ENCODE measurements around the gene LCN15. TPM values are rescaled to one million over a fixed set of nuclear protein-coding genes. Genes with fewer than 3 reads are reported as not detected.

The LCN15 gene
- polyA plus RNA-seq, 1 donor (not counting 4 experiments of a cell fraction or from before 2014, with no cell fraction given), result not detected

- no peaks in the 10 kb centered on the region for H3K36me3 ChIP-seq (ENCODE audit: control insufficient read depth in 2 of 2, extremely low read depth in 1 of 2, insufficient read depth in 2 of 2, low read length in 2 of 2)
- peaks cover 12% of the 10 kb centered on the region for H3K27me3 ChIP-seq (ENCODE audit: control insufficient read depth, extremely low read depth, insufficient read depth, low read length)
- no peaks in the 10 kb centered on the region for H3K9me1 ChIP-seq (ENCODE audit: control insufficient read depth, extremely low read depth, insufficient read depth, low read length)
- H3K4me1 ChIP-seq (ENCODE audit: control insufficient read depth, extremely low read depth, insufficient read depth, low read length), result no peaks in the 10 kb centered on the region
- H4K20me1 ChIP-seq (ENCODE audit: control insufficient read depth, extremely low read depth, insufficient read depth, low read length), result no peaks in the 10 kb centered on the region
- FAIRE-seq, result no peak
- H3K79me2 ChIP-seq (ENCODE audit: control insufficient read depth, insufficient read depth, low read length), result no peaks in the 10 kb centered on the region
- no peak for DNase-seq (ENCODE audit: low read depth, low spot score)
- no peak overlapping the region for H3K4me3 ChIP-seq (ENCODE audit: control insufficient read depth in 2 of 3, extremely low read depth in 1 of 3, insufficient read depth in 2 of 3, low read depth in 1 of 3, low read length in 3 of 3)
- dilution Hi-C loops (cut with MboI; ENCODE audit: extremely low pct_ligation_motif_present, low sequenced_read_pairs), result no loop called here
- no peak overlapping the region for H3K9ac ChIP-seq (ENCODE audit: control insufficient read depth, extremely low read depth, insufficient read depth, low read length)
- peaks cover 2% of the 10 kb centered on the region for H3K9me3 ChIP-seq (ENCODE audit: control insufficient read depth, low read depth, low read length)
- no peak overlapping the region for H3K27ac ChIP-seq (ENCODE audit: control insufficient read depth, insufficient read depth, low read length)
- TF ChIP-seq CTCF (optimal IDR thresholded peaks at IDR 0.05 in 1 of 3, IDR thresholded peaks at IDR 0.05 in 1 of 3, conservative IDR thresholded peaks at IDR 0.05 in 1 of 3; ENCODE audit: extremely low read depth in 1 of 3, insufficient read depth in 2 of 3, low read length in 3 of 3) (no peak), EZH2 (IDR thresholded peaks at IDR 0.05; ENCODE audit: low read length) (no peak)
- no peak overlapping the region for H3K4me2 ChIP-seq (ENCODE audit: control insufficient read depth, extremely low read depth, insufficient read depth, low read depth, low read length)
- no peak overlapping the region for H2AFZ ChIP-seq (ENCODE audit: control insufficient read depth, low read length)
Observed at GRCh38 chr9:136748666-136749611, 15.4 kb downstream of the LCN15 start.

GRCh38 chr9:136748201-136748600 lies 16.1 kb downstream of the LCN15 start, which contains the start of gene LCN6:
Gene LCN6 (minus strand): TSS chr9:136748525. CDS start chr9:136748483, 42 bp downstream.
- Histone ChIP-seq H3K27ac (ENCODE audit: control insufficient read depth, insufficient read depth, low read length) (no peak within 1 kb of the TSS), H3K4me2 (ENCODE audit: control insufficient read depth, extremely low read depth, insufficient read depth, low read depth, low read length) (no peak within 1 kb of the TSS), H4K20me1 (ENCODE audit: control insufficient read depth, extremely low read depth, insufficient read depth, low read length) (no peaks in the 10 kb centered on the region), H3K9me1 (ENCODE audit: control insufficient read depth, extremely low read depth, insufficient read depth, low read length) (no peaks in the 10 kb centered on the region), H3K4me1 (ENCODE audit: control insufficient read depth, extremely low read depth, insufficient read depth, low read length) (no peaks in the 10 kb centered on the region), H2AFZ (ENCODE audit: control insufficient read depth, low read length) (no peak within 1 kb of the TSS), H3K9ac (ENCODE audit: control insufficient read depth, extremely low read depth, insufficient read depth, low read length) (no peak within 1 kb of the TSS), H3K4me3 (ENCODE audit: control insufficient read depth in 2 of 3, extremely low read depth in 1 of 3, insufficient read depth in 2 of 3, low read depth in 1 of 3, low read length in 3 of 3) (no peak within 1 kb of the TSS), H3K79me2 (ENCODE audit: control insufficient read depth, insufficient read depth, low read length) (no peaks in the 10 kb centered on the region), H3K27me3 (ENCODE audit: control insufficient read depth, extremely low read depth, insufficient read depth, low read length) (peaks cover 20% of the 10 kb centered on the region), H3K9me3 (ENCODE audit: control insufficient read depth, low read depth, low read length) (peaks cover 2% of the 10 kb centered on the region), H3K36me3 (ENCODE audit: control insufficient read depth in 2 of 2, extremely low read depth in 1 of 2, insufficient read depth in 2 of 2, low read length in 2 of 2) (no peaks in the 10 kb centered on the region)
- dilution Hi-C loops (cut with MboI; ENCODE audit: extremely low pct_ligation_motif_present, low sequenced_read_pairs), result no loop called here
- DNase-seq (ENCODE audit: low read depth, low spot score) (no peak), FAIRE-seq (no peak)
- TF ChIP-seq EZH2 (IDR thresholded peaks at IDR 0.05; ENCODE audit: low read length) (no peak), CTCF (optimal IDR thresholded peaks at IDR 0.05 in 1 of 3, IDR thresholded peaks at IDR 0.05 in 1 of 3, conservative IDR thresholded peaks at IDR 0.05 in 1 of 3; ENCODE audit: extremely low read depth in 1 of 3, insufficient read depth in 2 of 3, low read length in 3 of 3) (no peak)

Measured in keratinocyte (primary cell).